GM04503 (cell line): Measurements from ENCODE around the gene FBLN2.

Source experiments
- DNase-seq: peaks from one replicate; pipeline ENCODE4 v3.0.0-alpha.2; 2012; ENCODE audit warnings: low read depth

FBLN2 gene

GRCh38 chr3:13567684-13568514 is 19.0 kb downstream of the FBLN2 start:
- DNase-seq = no peak

DNA sequence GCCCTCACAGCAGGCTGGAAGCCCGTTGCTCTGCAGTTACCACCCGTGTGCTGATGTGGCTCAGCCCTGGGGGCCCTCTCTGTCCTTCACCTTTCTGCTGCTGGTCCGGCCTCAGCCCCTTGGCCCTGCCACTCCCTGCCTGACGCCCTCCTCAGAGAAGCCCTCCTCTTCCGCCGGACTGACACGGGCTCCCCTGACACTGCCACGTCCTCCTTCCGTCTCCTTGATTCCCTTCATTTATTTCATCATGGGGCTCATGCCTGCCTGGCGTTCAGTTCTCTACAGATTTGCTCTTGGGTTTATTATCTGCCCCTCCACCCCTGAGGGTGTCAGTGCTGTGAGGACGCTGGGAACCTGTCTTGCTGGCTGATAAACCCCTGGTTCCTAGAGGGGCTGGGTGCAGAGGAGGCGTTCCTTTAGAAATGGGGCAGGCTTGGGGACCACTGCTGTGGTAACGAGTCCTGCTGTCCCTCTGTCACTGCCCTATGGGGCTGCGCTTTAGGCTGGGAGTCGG is 19.6 kb downstream of the FBLN2 start:
- DNase-seq = no peak

DNA sequence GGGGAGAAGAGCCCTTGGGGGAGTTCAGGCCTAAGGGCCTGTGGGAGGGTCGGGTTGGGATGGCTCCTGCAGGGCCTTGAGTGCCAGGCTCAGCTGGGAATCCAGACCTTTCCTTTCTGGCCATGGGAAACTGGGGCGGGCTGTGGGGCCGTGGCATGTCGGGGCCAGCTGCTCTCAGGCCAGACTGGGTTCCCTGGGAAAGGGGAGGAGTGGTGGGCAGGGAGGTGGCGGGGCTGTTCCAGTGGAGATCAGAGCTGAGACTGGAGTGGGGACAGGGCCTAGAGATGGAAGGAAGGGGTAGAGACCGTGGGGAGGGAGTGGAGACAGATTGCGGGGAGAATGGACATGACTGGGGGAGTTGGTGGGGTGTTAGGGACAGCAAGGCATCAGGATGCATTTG is 20.3 kb downstream of the FBLN2 start:
- DNase-seq = no peak

GRCh38 chr3:13569641-13570390 is 20.9 kb downstream of the FBLN2 start:
- no peak for DNase-seq

DNA sequence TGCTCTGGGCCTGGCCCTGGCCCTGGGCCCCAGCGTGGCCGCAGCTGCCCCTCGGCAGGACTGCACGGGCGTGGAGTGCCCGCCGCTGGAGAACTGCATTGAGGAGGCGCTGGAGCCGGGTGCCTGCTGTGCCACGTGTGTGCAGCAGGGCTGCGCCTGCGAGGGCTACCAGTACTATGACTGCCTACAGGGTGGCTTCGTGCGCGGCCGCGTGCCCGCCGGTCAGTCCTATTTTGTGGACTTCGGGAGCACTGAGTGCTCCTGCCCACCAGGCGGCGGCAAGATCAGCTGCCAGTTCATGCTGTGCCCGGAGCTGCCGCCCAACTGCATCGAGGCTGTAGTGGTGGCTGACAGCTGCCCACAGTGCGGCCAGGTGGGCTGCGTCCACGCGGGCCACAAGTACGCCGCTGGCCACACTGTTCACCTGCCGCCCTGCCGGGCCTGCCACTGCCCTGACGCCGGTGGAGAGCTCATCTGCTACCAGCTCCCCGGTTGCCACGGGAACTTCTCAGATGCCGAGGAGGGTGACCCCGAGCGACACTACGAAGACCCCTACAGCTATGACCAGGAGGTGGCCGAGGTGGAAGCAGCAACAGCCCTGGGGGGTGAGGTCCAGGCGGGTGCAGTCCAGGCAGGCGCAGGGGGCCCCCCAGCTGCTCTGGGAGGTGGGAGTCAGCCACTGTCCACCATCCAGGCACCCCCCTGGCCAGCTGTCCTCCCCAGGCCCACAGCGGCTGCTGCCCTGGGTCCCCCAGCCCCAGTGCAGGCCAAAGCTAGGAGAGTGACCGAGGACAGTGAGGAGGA is 21.7 kb downstream of the FBLN2 start:
- no peak for DNase-seq

- no peak for DNase-seq
These were observed 22.3 kb downstream of the FBLN2 start for GRCh38 chr3:13571264-13571663.

DNA sequence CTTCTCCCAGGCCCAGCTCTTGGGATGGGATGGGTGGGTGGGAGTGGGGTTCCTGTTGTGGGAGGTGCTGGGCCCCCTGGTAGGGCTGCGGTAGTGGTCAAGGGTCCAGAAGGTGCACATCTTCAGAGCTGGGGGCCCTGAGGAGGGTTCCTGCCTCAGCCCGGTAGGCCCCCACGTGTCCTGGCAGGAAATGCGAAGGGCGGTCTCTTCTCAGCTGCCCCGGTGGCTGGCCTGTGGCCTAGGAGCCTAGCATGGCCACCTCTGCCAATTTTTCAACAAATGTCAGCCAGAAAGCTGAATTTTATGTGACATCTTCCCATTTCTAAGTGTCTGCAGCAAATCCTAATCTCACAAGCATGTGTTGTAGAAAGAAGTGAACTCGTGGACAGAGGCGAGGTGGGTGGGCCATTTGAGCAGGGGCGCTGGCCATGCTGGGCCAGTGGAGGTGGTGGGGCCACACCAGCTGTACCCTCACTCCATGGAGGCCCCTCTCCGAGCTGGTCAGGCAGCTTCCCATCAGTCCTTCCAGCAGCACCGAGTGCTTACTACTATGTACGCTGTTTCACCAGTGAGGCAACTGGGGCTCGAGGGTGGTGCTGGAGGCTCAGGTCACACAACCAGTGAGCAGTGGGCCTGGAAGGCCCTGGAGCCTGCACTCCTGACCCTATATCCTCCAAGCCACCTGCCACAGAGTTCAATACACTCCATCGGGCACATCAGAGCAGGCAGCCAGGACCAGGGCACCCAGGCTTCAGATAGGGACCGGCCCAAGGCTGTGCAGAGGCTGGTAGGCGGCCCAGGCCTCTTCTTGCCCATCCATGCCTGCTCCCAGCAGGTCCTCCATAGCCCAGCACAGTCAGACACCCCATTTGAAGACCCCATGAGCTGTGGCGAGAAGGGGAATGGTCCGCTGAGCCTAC is 23.2 kb downstream of the FBLN2 start:
- DNase-seq = no peak

DNA sequence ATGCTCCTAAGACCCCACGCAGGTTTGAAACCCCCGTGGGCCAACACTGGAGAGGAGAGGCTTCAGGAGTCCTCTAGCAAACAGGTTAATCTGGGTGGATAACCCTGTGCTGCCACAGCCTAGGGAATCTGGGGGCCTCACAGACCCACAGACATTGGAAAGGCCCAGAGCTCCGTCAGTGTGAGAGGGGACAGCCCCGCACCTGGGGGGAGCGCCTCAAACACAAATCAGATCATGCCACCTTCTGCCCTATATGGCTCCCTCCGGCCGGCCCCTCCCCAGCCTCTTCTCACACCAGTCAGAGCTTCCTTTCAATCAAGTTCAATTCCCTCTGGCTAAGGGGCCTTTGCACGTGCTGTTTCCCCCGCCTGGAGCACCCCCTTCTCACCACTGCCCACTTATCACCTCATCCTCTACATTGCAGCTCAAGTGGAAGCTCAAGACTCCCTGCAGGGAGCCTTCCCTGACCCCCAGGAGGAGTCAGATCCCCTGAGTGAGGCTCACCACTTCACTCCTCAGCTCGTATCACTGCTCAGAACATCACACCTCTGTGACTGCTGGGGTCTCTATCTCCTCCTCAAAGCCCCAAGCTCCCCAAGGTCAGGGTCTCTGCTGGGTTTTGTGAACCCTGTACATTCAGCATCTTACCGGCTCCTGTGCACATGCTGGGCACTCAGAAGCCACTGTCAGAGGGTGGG is 24.1 kb downstream of the FBLN2 start:
- DNase-seq = no peak

DNA sequence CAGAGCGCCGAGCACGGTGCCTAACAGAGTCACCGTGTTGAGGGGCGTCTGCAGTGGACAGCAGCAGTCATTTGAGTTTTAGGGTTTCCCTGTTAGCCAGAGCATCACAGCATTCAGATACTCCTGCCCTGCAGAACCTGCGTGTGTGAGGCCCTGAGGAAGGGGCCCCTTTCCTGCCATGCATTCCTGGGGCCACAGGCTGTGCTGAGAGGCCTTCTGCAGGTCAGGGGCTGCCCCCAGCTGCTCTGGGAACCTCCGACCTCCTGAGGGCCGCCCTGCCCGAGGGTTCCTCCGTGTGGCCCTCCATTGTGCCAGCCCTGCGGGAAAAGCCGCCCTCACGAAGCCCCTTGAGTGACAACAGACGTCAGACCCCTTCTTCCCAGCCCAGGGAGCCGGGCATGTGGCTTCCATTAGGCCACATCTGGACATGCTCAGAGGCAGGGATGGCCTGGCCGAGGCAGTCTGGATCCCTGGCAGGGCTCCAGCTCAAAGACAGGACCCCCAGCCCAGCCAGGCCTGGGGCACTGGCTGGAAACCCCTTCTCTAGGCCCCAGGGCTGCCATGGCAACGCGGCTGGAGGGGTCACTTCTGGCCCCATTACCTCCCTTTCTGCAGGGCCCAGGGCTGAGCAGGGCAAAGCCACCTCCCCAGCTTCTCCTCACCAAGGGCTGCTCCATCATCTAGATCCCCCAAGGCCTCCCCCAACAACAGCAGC is 25.3 kb downstream of the FBLN2 start:
- DNase-seq = no peak

- DNase-seq = no peak
These were observed 26.0 kb downstream of the FBLN2 start for GRCh38 chr3:13574798-13575451.

GRCh38 chr3:13575459-13576061 is 26.6 kb downstream of the FBLN2 start:
- no peak for DNase-seq

GRCh38 chr3:13577181-13578121 is 28.5 kb downstream of the FBLN2 start:
- no peak for DNase-seq

DNA sequence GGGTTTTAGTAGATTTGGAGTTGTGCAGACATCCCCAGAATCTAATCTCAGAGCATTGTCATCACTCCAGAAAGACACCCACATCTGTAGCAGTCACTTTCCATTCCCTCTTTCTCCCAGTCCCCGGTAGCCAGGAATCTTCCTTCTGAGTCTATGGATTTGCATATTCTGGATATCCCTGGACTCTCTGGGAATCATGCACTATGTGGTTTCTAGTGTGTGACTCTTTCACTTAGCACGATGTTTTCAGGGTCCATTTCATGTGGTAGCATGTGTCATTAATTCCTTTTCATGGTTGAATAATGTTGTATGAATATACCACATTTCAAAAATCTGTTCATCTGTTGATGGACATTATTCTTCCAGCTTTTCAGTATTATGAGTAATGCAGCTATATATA is 29.3 kb downstream of the FBLN2 start:
- DNase-seq = no peak

DNA sequence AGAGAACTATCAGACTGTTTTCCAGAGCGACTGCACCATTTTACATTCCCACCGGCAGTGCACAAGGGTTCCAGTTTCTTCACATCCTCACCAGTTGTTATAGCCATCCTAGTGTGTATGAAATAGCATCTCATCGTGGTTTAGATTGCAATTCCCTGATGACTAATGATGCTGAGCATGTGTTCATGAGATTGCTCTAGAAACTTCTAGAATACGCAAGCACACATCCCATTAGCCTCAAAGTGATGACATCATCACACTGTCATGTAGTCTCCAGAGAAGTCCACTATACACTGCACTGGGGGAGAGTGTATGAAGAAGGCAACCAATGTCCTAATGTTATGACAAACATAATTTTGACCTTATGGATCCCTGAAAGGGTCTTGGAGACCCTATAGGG is 30.1 kb downstream of the FBLN2 start:
- peak; percentile 83 for DNase-seq

GRCh38 chr3:13580256-13581023 is 31.5 kb downstream of the FBLN2 start:
- DNase-seq = no peak

- DNase-seq = no peak
These were observed 32.8 kb downstream of the FBLN2 start for GRCh38 chr3:13581485-13582365.
